ENCODE data around the gene OPN3.

The OPN3 gene

GRCh38 chr1:241627453-241628259 lies 12.5 kb downstream of the OPN3 start:
- WGBS, 2 experiments = 84 to 86% methylated on average over 6 to 8 of the region's 9 CpGs
- H3K36me3 ChIP-seq (ENCODE audit: control insufficient read depth, insufficient read depth, low read length) = peaks cover 4% of the 10 kb centered on the region
- H3K9me3 ChIP-seq (ENCODE audit: control insufficient read depth, low read length) = no peaks in the 10 kb centered on the region
- H3K4me3 ChIP-seq (ENCODE audit: insufficient read depth, low read depth, low read length) = no peak overlapping the region
- no peak overlapping the region for H3K27ac ChIP-seq (ENCODE audit: insufficient read depth, low read depth, low read length, poor library complexity, severe bottlenecking)
- H3K27me3 ChIP-seq (ENCODE audit: control insufficient read depth, insufficient read depth, low read length, poor library complexity, severe bottlenecking) = no peaks in the 10 kb centered on the region
- no peaks in the 10 kb centered on the region for H3K4me1 ChIP-seq (ENCODE audit: control insufficient read depth, insufficient read depth, low read length)

GRCh38 chr1:241624935-241625334 lies 15.2 kb downstream of the OPN3 start:
- Histone ChIP-seq H3K4me1 (ENCODE audit: control insufficient read depth, insufficient read depth, low read length) (no peaks in the 10 kb centered on the region), H3K27me3 (ENCODE audit: control insufficient read depth, insufficient read depth, low read length, poor library complexity, severe bottlenecking) (no peaks in the 10 kb centered on the region), H3K9me3 (ENCODE audit: control insufficient read depth, low read length) (no peaks in the 10 kb centered on the region), H3K27ac (ENCODE audit: insufficient read depth, low read depth, low read length, poor library complexity, severe bottlenecking) (no peak overlapping the region), H3K4me3 (ENCODE audit: insufficient read depth, low read depth, low read length) (no peak overlapping the region), H3K36me3 (ENCODE audit: control insufficient read depth, insufficient read depth, low read length) (no peaks in the 10 kb centered on the region)
- WGBS, 2 experiments = 96 to 100% methylated on average over 2 of the region's 2 CpGs

GRCh38 chr1:241622669-241623068 lies 17.5 kb downstream of the OPN3 start:
- WGBS, 2 experiments = 96 to 98% methylated on average over 4 to 5 of the region's 5 CpGs
- Histone ChIP-seq H3K4me3 (ENCODE audit: insufficient read depth, low read depth, low read length) (no peak overlapping the region), H3K36me3 (ENCODE audit: control insufficient read depth, insufficient read depth, low read length) (no peaks in the 10 kb centered on the region), H3K27me3 (ENCODE audit: control insufficient read depth, insufficient read depth, low read length, poor library complexity, severe bottlenecking) (no peaks in the 10 kb centered on the region), H3K27ac (ENCODE audit: insufficient read depth, low read depth, low read length, poor library complexity, severe bottlenecking) (no peak overlapping the region), H3K9me3 (ENCODE audit: control insufficient read depth, low read length) (no peaks in the 10 kb centered on the region), H3K4me1 (ENCODE audit: control insufficient read depth, insufficient read depth, low read length) (no peaks in the 10 kb centered on the region)

GRCh38 chr1:241617426-241617825 lies 22.7 kb downstream of the OPN3 start:
- 92 to 99% methylated on average over 7 of the region's 7 CpGs for WGBS, 2 experiments
- no peak overlapping the region for H3K4me3 ChIP-seq (ENCODE audit: insufficient read depth, low read depth, low read length)
- H3K27ac ChIP-seq (ENCODE audit: insufficient read depth, low read depth, low read length, poor library complexity, severe bottlenecking) = no peak overlapping the region
- H3K9me3 ChIP-seq (ENCODE audit: control insufficient read depth, low read length) = no peaks in the 10 kb centered on the region
- H3K4me1 ChIP-seq (ENCODE audit: control insufficient read depth, insufficient read depth, low read length) = peaks cover 2% of the 10 kb centered on the region
- no peaks in the 10 kb centered on the region for H3K27me3 ChIP-seq (ENCODE audit: control insufficient read depth, insufficient read depth, low read length, poor library complexity, severe bottlenecking)
- H3K36me3 ChIP-seq (ENCODE audit: control insufficient read depth, insufficient read depth, low read length) = no peaks in the 10 kb centered on the region

GRCh38 chr1:241615043-241615974 lies 24.9 kb downstream of the OPN3 start:
- peak overlapping the region; percentile 13 for H3K27ac ChIP-seq (ENCODE audit: insufficient read depth, low read depth, low read length, poor library complexity, severe bottlenecking)
- H3K36me3 ChIP-seq (ENCODE audit: control insufficient read depth, insufficient read depth, low read length) = no peaks in the 10 kb centered on the region
- no peaks in the 10 kb centered on the region for H3K27me3 ChIP-seq (ENCODE audit: control insufficient read depth, insufficient read depth, low read length, poor library complexity, severe bottlenecking)
- peaks cover 2% of the 10 kb centered on the region for H3K4me1 ChIP-seq (ENCODE audit: control insufficient read depth, insufficient read depth, low read length)
- no peaks in the 10 kb centered on the region for H3K9me3 ChIP-seq (ENCODE audit: control insufficient read depth, low read length)
- H3K4me3 ChIP-seq (ENCODE audit: insufficient read depth, low read depth, low read length) = no peak overlapping the region
- 88 to 90% methylated on average over 8 of the region's 8 CpGs for WGBS, 2 experiments

- H3K4me3 ChIP-seq (ENCODE audit: insufficient read depth, low read depth, low read length) = no peak overlapping the region
- H3K27ac ChIP-seq (ENCODE audit: insufficient read depth, low read depth, low read length, poor library complexity, severe bottlenecking) = no peak overlapping the region
- peaks cover 2% of the 10 kb centered on the region for H3K4me1 ChIP-seq (ENCODE audit: control insufficient read depth, insufficient read depth, low read length)
- H3K27me3 ChIP-seq (ENCODE audit: control insufficient read depth, insufficient read depth, low read length, poor library complexity, severe bottlenecking) = no peaks in the 10 kb centered on the region
- no peaks in the 10 kb centered on the region for H3K9me3 ChIP-seq (ENCODE audit: control insufficient read depth, low read length)
- no peaks in the 10 kb centered on the region for H3K36me3 ChIP-seq (ENCODE audit: control insufficient read depth, insufficient read depth, low read length)
- 81 to 84% methylated on average over 4 of the region's 4 CpGs for WGBS, 2 experiments
Observed at GRCh38 chr1:241614572-241614971, 25.6 kb downstream of the OPN3 start.

- no peaks in the 10 kb centered on the region for H3K27me3 ChIP-seq (ENCODE audit: control insufficient read depth, insufficient read depth, low read length, poor library complexity, severe bottlenecking)
- H3K36me3 ChIP-seq (ENCODE audit: control insufficient read depth, insufficient read depth, low read length) = no peaks in the 10 kb centered on the region
- no peaks in the 10 kb centered on the region for H3K9me3 ChIP-seq (ENCODE audit: control insufficient read depth, low read length)
- no peak overlapping the region for H3K4me3 ChIP-seq (ENCODE audit: insufficient read depth, low read depth, low read length)
- no peak overlapping the region for H3K27ac ChIP-seq (ENCODE audit: insufficient read depth, low read depth, low read length, poor library complexity, severe bottlenecking)
- H3K4me1 ChIP-seq (ENCODE audit: control insufficient read depth, insufficient read depth, low read length) = peaks cover 2% of the 10 kb centered on the region
- WGBS, 2 experiments = 83 to 84% methylated on average over 4 of the region's 4 CpGs
Observed at GRCh38 chr1:241614144-241614543, 26.0 kb downstream of the OPN3 start.

- 89 to 94% methylated on average over 7 of the region's 9 CpGs for WGBS, 2 experiments
- Histone ChIP-seq H3K4me1 (ENCODE audit: control insufficient read depth, insufficient read depth, low read length) (peaks cover 2% of the 10 kb centered on the region), H3K36me3 (ENCODE audit: control insufficient read depth, insufficient read depth, low read length) (no peaks in the 10 kb centered on the region), H3K9me3 (ENCODE audit: control insufficient read depth, low read length) (no peaks in the 10 kb centered on the region), H3K27me3 (ENCODE audit: control insufficient read depth, insufficient read depth, low read length, poor library complexity, severe bottlenecking) (no peaks in the 10 kb centered on the region), H3K4me3 (ENCODE audit: insufficient read depth, low read depth, low read length) (no peak overlapping the region), H3K27ac (ENCODE audit: insufficient read depth, low read depth, low read length, poor library complexity, severe bottlenecking) (no peak overlapping the region)
Observed at GRCh38 chr1:241612533-241613477, 27.4 kb downstream of the OPN3 start.

GRCh38 chr1:241611736-241612135 lies 28.4 kb downstream of the OPN3 start:
- H3K9me3 ChIP-seq (ENCODE audit: control insufficient read depth, low read length) = no peaks in the 10 kb centered on the region
- peaks cover 2% of the 10 kb centered on the region for H3K4me1 ChIP-seq (ENCODE audit: control insufficient read depth, insufficient read depth, low read length)
- H3K36me3 ChIP-seq (ENCODE audit: control insufficient read depth, insufficient read depth, low read length) = no peaks in the 10 kb centered on the region
- no peak overlapping the region for H3K4me3 ChIP-seq (ENCODE audit: insufficient read depth, low read depth, low read length)
- WGBS, 2 experiments = 93 to 95% methylated on average over 1 of the region's 1 CpG
- no peak overlapping the region for H3K27ac ChIP-seq (ENCODE audit: insufficient read depth, low read depth, low read length, poor library complexity, severe bottlenecking)
- no peaks in the 10 kb centered on the region for H3K27me3 ChIP-seq (ENCODE audit: control insufficient read depth, insufficient read depth, low read length, poor library complexity, severe bottlenecking)
